Esophagus mucosa (tissue), 1 donor: ENCODE data around the gene BCL2L1. TPM values are rescaled to one million over a fixed set of nuclear protein-coding genes. Genes with fewer than 3 reads are reported as not detected.
A peak's percentile ranks its signal among the peaks of the same experiment; 100 is the strongest.

Experiments used
- ATAC-seq: fragments of 200-7000 bp; cut with Tn5 transposase; one replicate; pipeline ENCODE4 v1.9.1; 2020
- total RNA-seq: library from RNA; stranded (reverse); gene quantifications from one replicate; pipeline ENCODE4 v1.2.4, GENCODE V29; 2023
- donor health status: DM: yes; HTN: yes; CAD: no.

BCL2L1 gene
- total RNA-seq, 1 donor from 2014 or later: 76.6 TPM

DNA sequence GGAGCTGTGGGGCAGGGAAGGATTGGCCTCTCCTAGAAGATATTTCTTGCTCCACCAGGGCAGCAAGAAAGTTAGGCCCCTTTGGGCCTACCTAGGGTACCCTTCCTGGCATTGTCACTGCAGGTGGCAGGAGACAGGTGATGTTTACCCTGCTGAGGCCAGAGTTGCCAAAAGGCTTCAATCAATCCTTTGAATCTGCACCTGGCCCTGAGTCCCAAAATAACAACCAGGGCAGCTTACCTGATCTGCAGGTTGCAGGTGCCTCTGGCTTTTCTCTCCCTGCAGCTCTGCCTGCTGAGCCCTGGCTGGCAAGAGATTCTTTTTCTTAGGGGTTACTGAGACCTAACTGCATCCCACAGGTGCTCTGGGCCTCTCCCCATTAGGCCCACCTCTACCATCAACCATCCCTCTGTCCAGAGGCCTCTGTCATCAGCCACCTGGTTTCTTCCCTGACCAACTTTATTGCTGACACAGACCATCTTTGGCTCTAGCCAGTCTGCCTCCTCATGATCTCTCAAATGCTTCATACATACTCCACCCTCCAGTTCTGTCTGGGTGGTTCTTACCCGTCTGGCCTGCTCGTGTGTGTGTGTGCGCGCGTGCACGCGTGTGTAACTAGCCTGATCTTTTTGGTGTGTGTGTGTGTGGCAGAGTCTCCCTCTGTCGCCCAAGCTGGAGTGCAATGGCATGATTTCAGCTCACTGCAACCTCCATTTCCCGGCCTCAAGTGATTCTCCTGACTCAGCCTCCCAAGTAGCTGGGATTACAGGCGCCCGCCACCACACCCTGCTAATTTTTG, 13.7 kb downstream of the BCL2L1 start:
- ATAC-seq: no peak

DNA sequence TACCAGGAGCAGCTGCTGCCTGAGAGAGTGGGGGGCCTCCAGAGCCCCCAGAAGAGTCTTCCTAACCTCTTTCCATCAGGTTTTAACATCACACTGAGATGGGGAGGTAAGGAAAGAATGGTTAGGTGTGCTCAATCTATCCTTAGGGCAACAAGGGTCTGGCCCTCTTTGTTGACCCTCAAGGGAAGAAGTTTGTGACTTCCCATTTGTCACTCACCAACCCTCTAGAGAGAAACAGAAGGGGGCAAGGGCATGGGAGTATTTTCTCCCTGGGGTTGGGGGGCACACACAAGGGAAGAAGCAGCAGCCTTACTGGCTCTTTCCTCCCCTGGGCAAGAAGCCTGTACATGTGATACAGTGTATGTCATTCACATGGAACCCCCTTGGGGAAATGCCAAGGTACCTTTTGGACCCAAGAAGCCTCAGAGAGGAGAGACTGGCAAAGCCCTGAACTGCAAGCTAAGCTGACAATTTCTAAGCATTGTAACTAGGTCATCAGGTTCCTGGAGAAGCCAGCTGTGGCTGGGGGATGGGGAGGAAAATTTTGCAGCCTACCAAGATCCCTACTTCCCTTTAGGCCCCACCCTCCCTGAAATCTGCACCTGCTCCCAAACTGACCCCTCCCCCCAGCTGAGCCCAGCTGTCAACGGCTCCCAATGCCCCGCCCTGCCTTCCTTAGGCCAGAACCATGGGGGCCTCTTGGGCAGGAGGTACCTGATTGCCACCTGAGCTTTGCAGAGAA, 14.5 kb downstream of the BCL2L1 start:
- no peak for ATAC-seq

DNA sequence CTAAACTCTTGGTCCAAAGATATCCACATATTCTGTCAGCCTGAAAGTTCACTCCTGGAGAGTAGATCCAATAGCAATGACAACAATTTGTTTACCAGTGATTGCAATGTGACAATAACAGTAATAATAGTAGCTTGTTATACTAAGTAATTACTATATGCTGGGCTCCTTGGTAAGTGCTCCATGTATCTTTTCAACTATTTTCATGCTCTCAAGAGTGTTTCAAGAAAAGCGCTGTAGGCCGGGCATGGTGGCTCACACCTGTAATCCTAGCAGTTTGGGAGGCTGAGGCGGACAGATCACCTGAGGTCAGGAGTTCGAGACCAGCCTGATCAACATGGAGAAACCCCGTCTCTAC, 15.4 kb downstream of the BCL2L1 start:
- no peak for ATAC-seq

DNA sequence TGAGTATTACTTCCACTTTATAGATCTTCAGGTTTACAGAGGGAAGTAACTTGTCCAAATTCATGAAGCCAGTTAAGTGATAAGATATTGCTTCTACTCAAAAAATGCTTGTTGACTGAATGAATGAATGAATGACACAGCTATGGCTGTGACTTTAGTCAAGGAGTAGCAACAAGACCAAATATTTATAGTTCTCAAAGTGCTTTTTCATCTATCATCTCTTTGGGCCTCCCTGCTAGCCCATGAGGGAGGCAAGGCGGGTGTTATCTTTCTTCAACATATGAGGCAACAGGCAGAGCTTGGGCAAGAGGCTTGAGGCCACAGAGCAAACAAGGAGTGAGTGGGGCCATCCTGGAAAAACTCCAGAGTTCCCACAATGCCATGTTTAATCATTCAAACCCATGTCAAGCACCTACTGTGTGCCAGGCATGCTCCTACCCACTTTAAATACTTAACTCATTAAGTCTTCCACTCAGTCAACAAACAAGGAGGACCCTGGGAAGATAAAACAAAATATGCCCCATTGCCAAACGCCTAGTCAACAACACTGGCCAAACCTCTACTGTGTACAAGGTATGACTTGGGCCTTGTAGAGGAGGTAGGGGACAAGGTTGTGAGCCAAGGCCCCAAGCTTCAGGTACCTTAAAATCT, 15.9 kb downstream of the BCL2L1 start:
- no peak for ATAC-seq

DNA sequence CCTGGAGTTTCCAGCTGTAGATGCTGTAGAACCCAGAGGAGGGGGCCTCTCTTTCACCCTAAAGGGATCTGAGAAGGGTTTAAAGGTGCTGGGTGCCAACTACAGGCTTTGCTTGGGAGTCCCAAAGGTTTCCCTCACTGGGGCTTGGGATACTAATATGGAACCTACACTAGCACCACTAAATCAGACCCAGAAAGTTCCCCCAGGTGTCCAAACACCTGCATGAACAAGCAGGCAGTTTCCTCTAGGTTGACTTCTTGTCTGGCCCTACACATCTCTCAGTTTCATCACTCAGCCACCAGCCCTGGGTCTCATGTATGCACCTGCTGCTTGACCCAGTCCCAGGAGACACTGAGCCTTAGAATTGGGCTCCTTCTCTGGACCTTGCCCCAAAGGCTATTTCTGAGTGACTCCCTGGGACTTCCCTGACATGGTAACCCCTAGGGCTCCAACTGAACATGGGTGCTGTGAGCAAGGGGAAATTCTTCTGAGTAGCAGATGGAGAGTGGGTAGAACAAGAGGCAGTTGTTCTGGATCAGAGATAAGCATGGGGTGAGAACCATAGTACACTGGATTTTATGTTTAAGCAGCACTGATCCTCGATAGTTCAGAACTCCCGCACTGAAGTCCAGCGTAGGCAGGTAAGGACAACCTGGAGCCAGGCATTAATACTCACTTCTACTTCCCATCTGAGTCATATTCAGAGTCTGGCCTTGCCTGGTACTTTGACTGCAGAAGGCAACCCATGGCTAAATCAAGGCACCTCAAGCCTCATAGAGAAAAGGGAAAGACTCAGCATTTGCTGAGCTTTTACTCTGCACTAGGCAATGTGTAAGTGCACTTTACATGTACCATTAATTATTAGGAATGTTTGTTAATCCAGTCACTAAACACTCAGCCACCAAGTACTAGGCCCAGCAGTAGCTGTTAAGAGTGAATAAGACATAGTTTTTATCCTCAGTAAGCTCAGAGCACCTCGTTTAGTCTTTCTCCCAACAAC, 16.8 kb downstream of the BCL2L1 start:
- no peak for ATAC-seq

DNA sequence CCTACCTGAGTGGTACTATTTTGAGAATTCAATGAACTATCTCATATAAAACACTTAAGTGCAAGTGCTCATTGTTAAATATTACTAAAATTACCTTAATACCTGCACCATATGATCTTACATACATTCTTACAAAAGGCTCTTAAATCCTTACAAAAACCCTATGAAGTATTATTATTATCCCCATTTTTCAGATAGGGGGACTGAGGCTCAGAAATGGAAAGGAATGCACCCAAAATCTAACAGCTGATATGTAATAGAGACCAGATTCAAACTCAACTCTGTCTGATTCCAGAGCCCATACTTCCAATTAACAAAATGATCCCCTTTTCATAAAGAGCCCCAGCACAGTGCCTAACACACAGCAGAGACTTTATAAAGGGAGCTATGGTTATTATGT, 17.5 kb downstream of the BCL2L1 start:
- no peak for ATAC-seq

DNA sequence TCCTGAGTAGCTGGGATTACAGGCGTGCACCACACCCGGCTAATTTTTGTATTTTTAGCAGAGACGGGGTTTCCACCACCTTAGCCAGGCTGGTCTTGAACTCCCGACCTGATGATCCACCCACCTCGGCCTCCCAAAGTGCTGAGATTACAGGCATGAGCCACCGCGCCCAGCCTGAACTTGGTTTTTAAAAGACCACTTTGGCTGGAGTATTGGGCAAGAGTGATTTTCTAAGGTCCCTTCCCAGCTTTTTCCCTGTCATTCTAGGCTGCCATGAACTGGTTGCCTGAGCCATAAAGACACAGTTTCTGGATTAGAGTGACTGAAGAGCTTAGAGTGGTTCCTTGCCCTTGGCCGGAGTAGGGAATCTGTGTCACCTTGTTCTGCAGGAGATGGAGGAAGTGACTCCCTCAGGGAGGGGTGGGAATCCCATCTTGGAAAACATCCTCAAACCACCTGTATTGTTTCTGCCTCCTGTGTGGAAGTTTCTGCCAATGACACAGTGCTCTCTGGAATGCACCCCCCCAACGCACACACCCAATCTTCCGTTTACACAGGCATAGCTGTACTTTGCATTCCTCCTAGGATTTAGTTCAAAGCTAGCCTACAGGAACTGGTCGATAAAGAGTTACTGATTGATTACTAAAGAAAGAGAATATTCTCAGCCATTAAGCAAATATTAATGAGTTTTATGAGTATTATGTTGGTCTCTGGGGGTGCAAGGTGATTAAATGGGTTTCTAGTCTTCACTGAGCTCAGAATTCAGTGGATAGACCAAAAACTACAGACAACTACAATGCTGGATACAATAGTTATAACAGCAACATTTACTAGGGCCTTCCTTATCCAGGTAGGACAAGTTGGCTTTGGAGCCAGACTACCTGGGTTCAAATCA, 18.2 kb downstream of the BCL2L1 start:
- ATAC-seq: peak; percentile 95

DNA sequence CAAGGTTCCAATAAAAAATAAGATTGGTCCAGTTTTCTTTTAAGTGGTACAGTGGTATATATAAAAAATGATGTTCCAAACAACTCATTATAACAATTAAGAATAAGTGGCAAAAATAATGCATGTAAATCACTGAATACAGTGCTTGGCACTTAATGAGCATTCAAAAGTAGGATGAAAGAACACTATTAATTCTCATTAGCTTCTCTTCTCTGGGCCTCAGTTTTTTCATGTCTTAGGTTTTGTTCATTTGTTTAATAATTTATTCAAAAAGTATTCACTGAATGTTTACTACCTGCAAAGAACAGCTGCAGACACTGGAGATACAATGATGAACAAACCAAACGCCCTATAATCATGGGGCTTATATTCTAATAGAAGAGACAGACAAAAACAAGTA, 21.1 kb downstream of the BCL2L1 start:
- no peak for ATAC-seq

DNA sequence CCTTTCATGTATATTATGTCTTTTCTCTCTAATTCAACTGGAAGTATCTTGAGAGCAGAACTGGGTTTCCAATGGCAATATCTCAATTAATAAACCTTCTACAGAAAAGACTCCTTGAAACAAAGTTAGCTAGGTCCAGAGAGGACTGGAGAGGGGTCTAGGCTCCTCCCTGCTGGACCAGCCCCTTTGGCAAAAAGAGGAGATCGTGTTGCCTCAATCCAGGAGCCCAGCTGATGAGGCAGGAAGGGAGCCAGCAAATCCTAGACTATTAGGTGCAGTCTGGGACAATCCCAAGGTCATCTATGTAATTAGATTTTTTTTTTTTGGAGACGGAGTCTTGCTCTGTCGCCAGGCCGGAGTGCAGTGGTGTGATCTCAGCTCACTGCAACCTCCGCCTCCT, 21.9 kb downstream of the BCL2L1 start:
- no peak for ATAC-seq

DNA sequence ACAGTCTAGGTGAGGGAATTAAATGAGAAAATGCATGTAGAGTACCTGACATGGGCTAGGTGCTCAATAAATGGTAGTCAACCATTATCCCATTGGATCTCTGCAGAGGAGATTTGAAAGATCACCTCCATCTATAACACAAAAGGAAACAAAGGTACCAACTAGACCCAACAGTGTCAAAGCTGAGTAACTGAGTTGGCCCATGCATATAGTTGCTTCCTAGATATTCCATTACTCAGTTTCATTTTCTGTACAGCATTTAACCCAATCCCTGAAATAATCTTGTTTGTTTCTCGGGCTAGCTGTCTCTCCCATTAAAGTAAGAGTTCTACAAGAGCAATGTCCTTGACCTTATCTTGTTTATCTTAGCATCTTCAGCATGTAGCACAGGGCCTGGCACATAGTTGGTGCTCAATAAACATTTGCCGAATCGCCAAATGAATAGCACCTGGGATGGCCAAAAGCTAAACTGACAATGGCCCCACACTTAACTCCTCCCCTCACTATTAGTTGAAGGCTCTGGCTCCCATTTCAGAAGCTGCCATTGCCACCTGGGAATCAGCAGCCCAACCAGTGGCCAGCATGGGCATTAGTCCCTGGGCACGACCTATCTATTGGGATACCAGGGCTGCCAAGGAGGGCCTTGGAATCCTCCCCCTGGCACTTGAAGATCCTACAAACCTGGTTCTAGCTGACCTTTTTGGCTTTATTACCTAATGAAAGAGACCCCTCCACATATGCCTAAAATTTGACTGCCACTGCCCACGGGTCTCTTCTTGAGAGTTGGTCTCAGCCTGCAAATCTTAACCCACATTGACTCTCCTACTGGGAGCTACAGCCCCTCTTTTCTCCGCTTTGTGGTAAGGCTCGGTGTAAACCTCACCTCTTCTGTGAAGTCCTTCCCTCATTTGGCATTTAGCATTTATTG, 22.6 kb downstream of the BCL2L1 start:
- ATAC-seq: no peak

DNA sequence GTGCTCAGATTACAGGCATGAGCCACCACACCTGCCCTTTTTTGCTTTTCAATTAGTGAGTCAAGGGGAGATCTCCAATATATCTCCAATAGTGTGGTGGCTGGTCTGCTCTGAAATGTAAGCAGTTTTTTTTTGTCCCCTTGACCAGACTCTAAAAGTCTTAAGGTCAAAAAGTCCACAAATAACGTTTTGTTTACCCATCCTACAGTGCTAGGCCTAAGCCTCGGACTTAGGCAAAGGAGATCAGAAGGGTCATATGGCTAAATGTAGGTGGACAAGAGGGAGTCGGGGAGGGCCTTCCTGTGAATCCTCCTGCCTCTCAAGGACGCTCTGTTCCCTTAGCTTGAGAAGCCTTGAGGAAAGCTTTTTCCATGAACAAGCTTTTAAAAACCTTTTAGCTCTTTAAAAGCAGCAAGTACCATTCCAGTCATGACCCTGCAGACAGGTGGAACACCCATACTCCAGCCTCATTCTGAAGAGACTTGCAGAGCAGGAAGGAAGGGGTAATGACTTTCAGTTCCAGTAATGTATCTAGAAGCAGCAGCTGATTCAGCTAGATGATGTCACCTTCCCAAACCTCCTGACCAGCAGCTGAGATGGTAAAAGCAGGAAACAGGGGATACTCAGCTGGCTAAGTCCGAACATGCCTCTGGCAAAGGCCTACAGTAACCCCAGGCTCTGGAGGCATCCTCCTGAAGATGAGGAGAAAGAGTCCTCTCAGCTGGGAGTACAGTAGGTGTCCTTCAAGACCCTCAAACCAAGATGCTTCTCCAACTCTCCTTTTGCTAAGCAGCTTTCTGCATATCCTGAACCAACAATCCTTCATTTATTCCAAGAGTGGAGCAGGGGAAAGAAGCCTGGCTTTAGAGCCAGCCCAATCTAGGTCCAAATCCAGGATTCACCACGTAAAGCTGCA, 23.6 kb downstream of the BCL2L1 start:
- peak; percentile 94 for ATAC-seq

DNA sequence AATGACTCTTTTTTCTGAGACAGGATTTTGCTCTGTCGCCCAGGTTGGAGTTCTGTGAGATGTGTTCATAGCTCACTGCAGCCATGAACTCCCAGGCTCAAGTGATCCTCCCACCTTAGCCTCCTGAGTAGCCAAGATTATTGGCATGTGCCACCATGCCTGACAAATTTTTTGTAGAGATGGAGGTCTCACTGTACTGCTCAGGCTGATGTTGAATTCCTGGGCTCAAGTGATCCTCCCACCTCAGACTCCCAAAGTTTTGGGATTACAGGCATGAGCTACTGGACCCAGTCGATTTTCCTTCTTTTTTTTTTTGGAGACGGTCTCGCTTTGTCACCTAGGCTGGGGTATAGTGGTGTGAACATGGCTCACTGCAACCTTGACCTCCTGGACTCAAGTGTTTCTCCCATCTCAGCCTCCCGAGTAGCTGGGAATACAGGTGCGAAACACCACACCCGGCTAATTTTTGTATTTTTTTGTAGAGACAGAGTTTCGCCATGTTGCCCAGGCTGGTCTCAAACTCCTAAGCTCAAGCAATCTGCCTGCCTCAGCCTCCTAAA, 24.3 kb downstream of the BCL2L1 start:
- no peak for ATAC-seq

DNA sequence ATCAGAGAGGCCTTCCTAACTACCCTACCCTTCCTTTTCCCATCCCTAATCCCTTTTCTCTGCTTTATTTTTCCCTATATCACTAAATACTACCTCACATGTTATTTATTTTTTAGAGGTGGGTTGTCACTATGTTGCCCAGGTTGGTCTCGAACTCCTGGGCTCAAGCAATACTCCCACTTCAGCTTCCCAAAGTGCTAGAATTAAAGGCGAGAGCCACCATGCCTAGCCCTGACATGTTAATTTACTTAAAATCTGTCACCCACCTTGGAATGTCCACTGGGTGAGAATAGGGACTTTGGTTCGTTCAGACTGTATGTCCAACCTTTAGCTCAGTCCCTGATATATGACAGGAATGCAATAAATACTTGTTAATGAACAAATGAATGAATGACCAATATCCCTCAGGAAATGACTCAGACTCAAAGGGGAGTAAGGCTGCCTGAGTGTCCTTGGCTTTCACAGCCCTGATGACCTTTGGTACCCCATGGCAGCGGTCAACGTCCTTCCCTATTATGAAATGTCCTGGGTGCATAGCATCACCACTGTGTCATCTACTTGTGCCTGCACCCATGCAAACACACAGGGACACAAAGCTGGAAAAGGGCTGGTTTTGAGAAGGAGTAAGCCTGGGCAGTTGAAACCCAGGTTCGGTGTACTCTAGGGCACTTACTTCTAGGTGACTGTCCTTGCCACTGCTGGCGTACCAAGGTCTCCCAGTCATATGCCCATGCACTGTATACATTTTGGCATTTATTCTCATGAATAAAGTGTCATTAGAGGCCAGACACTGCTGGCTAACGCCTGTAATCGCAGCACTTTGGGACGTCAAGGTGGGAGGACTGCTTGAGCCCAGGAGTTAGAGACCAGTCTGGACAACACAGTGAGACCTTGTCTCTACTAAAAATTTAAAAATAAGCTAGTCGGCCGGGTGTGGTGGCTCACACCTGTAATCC, 26.5 kb downstream of the BCL2L1 start:
- ATAC-seq: peak; percentile 57

DNA sequence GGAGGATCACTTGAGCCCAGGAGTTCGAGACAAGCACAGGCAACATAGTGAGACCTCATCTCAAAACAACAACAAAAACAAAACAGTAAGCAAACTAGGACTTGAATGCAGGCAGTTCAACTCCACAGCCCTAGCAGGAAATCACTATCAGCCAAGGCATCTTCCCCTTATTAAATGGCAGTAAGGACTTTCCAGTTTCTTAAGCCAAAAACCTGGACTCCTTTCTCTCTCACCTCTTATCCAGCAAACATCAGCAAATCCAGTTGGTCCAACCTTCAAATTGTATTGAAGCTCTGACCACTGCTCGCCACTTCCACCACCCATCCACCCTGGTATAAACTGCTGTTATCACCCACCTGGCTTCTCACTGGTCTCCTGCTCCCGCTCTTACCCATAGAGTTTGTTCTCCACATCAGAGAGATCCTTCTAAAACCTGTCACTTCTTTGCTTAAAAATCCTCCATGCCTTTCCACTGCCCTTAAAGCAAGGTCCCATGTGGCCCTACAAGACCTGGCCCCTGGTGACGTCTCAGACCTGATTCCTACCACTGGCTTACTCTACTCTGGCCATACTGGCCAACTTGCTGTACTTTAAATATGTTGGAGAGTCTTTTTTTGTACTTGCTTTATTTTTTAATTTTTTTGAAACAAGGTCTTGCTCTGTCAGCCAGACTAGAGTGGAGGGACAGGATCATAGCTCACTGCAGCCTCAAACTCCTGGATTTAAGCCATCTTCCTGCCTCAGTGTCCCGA, 27.6 kb downstream of the BCL2L1 start:
- ATAC-seq: no peak

DNA sequence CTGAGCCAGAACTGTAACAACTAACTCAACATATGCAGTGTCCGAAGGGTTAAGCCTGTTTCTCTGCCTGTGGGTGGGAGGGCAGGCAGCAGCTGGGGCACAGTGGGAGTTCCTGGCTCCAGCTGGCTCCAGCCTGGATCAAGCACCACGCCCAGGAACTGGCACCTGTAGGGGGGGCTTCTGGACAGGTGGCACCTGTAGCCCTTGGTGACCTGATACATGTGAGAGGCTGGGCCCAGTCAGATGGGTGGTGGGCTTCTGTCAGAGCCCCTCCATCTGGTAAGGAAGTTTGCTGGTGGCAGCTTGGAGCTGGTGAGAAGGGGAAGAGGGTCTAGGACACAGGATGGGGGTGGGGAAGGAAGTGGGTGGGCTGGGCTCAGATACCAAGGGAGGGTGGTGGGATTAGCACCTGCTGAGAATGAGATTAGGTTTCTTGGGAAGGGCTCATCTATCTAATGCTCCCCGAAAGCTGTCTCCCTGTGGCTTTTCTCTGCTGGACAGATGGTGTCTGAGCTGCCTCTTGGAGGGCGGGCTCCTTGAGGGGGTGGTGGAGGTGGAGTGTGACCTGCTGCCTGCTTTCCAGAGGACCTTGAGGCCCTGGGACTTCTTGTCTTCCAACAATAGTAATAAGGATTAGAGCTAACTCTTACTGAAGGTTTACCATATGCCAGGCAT, 28.5 kb downstream of the BCL2L1 start:
- no peak for ATAC-seq

DNA sequence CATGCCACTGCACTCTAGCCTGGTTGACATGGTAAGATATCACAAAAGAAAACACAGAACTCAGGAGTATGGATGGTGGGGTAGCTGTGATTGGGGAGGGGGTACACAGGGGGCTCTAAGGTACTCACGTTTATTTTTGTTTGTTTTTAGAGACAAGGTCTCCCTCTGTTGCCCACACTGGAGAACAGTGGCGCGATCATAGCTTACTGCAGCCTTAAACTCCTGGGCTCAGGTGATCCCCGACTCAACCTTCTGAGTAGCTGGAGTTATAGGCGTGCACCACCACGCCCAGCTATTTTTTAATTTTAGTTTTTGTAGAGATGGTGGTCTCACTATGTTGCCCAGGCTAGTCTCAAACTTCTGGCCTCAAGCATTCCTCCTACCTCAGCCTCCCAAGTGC, 29.3 kb downstream of the BCL2L1 start:
- ATAC-seq: no peak
